HG02840 (cell line): Measurements from ENCODE around the gene NOVA1.

Experiments
- ATAC-seq: cut with Tn5 transposase; IDR thresholded peaks from one replicate; pipeline ENCODE4 v1.9.1; 2021; ENCODE audit warnings: mild to moderate bottlenecking, moderate library complexity, moderate number of reproducible peaks; ENCODE audit not compliant: unreplicated experiment, low FRiP score

The NOVA1 gene

DNA sequence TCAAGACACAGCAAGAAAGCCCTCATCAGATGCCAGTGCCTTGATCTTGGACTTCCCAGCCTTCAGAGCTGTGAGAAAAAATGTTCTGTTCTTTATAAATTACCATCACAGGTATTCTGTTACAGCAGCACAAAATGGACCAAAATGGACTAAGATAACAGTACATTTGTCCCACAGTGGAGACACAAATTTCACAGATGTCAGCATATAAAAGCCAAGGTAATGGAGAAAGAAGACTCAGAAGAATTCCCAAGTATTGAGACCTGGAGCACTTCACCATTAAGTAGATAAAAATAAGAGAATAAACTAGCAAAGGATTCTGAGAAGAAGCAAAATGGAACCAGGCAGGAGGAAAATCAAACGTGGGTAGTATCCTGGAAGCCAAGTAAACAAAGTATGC, 131.0 kb downstream of the NOVA1 start:
- ATAC-seq = no peak

DNA sequence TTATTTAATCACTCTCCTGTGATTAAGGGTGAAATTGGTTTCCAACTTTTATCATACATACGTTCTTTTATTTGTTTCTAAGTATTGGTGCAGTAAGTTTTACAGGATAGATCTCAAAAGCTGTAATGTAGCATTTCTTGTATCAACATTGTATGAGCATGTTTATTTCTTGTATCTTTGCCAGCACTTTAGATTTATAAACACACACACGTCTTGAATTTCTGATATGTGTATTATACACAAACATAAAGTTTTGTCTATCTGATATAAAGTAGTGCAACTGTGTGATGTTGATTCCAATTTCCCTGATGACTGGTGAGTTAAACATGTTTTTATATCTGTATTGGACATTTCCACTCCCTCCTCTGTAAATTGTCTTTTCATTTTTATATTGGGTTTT, 134.7 kb downstream of the NOVA1 start:
- no peak for ATAC-seq

DNA sequence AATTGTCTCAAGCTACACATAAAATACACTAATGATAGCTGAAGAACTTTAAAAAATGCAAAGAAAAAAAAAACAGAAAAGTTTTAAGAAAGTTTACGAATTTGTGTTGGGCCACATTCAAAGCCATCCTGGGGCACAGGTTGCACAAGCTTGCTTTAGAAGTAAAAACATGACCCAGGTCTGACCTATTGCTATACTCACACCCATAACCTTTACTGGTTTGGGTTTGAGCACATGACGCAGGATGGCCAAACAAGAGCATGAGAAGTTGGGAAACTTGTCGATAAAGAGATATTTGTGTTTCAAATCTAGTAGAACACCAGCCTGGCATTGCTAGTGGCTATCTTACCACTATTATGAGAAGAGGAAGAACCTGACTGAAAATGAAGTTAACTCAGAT, 143.7 kb downstream of the NOVA1 start:
- ATAC-seq = no peak

DNA sequence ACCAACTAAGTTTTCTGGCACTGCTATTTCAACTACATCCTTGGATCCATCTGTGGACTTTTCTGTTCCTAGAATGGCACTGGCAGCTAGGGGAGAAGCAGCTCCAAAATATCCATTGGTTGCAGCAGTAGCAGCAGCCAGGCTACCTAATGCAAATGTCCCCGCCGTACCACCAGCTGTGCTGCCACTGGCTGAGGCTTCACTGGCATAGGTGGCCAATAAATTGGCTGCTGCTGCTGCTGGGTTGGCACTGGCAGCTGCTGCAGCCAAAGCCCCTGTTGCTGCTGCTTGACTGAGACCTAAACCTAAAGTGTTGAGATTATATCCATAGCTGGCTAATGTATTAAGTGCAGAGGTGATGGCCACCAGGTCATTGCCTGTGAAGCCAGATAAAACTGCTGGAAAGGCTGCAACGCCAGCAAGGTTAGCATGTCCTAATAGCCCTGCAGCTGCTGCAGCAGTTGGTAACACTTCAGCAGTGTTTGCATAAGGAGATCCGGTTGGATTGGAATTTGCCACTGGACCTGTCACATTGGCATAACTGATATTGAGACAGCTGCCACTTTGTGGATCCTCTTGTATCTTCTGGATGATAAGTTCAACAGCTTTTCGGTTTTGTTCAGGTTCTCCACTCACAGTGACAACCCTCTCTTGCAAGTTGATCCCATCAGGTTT, 149.5 kb downstream of the NOVA1 start:
- no peak for ATAC-seq

DNA sequence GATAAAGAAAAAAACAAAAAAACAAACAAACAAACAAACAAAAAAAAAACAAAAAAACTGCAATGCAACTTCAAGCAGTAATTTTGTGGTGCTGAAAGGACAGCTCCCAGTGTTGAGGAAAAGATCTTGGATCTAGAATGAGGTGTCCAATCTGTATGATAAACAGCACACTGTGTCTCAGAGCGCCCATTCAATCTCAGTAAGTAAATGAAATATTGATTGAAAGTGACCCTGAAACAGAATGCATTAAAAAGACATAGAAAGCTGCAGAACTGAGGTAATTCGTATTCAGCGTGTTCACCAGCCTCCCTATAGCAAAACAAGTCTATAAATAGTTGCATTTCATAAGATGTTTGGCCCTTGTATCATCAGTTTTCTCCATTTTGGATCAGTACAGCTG, 153.0 kb downstream of the NOVA1 start:
- ATAC-seq = no peak

DNA sequence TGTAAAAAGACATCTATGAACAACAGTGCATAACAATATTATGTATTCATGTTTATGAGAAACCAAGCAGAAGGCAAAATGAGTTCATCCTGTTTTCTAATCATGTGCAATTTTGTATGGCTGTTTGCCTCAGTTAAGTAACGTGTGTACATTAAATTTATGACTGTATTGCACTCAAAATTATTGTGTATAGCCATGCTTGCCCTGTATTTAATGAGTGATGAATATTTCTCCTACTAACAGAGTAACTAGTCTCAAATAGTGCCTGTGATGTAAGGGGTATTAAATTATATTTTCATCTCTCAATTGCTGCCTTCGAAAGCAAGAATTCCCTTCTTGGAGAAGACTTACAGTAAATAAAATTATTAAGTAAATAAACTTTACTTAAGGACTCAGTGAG, 154.2 kb downstream of the NOVA1 start:
- ATAC-seq = no peak

DNA sequence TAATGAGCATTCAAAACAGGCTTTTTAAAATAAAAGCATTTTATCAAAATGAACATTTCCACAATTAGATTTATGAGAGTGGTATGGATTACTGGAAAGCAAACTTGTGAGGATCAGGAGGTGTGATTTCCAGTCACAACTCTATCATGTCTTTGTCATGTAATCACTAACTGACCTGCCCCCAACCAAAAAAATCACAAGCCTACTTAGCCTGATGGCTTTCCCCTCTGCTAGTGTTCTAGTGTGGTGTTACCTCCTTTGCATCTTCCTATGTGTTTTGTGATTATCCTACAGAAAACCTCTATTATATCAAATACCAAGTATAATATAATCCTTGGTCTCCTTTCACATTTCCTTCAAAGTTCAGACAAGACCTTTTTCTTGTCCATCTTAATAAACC, 168.6 kb downstream of the NOVA1 start:
- ATAC-seq = no peak

DNA sequence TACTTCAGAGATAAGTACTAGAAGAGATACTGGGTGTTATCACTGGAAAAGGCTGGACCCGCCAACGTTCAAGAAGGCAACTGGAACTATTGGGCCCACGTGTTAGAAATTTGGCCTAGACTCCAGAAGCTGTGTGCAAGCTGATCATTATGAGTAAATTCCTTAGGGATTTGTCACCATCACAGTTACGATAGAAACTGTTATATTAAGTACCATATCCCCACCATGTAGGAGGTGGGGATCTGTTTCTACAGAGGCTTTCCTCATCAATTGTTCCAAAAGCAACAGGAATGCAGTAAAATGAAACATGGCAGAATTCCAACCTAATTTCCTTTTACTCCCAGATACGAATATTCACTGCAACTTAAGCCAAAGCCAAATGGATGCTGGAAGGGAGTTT, 170.7 kb downstream of the NOVA1 start:
- no peak for ATAC-seq

DNA sequence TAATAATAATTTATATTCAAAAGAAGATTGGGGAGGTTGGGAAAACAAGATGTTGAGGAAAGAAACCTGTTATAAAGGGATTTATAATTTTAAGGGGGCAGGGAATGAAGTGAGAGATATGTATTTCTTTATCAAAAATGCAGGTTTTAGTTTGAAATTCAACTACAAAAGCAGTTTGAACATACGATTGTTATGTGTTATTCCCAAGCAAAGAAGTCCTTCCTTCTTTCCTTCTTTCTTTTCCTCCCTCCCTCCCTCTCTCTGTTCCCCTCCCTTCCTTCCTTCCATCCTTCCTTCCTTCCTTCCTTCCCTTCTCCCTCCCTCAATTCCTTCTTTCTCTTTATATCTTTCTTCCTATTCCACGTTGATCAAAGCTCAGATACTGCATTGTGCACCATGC, 173.3 kb downstream of the NOVA1 start:
- ATAC-seq = no peak

DNA sequence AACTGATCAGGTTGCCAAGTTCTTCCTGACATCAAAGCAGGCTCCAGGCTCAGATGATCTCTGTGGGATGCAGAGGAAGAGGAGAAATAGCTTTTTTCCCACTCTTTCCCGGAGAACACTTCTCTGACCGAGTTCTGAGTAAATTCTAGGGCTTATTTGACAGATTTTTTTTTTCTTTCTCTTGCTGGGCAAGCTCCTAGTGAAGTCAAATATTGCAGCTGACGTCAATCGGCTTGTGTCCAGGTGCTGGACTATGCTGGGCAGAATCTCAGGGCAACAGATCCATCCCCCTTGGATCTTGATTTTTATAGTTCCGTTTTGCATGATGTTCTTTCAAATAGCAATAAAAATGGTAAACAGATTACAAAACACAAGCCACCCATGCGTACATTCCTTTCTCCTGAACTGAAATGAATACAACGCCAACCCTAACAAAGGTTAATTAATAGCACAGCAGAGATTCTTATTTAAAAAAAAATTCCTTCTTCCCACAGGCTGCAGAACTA, 182.2 kb downstream of the NOVA1 start:
- ATAC-seq = no peak

DNA sequence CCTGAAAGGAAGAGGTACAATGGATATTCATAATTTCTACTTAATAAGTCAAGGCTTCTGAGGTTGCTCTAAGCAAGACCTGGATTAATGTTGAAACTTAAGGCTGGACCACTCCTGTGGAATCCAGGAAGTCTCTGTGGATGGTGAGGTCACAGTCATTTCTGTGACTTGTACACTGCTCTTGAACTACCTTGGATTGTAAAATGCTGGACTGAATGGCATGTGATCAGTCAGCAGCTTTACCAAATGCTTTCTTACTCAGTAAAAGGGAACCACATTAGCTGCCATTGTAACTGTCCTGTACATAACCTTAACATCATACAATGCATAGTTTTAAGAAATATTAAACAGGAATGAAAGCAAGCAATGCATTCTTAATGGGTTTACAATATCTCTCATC, 182.9 kb downstream of the NOVA1 start:
- ATAC-seq = no peak

DNA sequence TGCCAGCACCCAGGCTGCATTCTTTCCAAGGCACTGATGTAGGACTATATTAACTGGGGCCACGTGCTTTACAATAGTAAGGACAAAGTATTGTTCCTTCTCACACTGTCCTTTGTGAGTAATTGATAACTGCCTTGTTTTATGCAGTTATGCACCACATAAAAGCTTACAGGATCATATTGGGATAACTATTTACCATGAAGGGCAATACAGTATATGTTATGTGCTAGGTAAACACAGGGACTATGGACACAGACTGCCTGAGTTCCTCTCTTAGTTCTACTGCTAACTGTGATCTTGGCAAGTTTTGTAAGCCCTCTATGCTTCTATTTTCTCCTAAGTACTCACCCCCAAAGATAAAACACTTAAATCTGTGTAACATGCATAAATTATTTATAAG, 183.7 kb downstream of the NOVA1 start:
- ATAC-seq = no peak

DNA sequence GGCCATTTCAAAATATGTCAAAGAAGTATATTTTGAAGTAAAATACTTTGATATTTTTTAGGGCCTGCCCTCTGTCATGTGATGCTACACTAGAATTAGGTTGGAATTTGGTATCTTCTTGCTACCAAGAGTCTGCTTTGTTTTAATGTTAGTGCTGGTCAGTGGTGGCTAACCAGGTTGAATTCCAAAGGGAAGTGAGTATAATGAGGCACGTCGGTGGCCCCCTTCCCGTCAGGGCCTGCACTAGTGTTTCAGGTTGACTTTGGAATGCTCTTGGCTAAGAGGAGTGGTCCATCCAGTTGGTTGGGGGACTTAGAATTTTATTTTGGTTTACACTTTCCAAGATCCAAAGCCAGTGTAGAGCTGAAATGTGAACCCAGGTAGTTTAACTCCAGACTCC, 185.4 kb downstream of the NOVA1 start:
- ATAC-seq = no peak

DNA sequence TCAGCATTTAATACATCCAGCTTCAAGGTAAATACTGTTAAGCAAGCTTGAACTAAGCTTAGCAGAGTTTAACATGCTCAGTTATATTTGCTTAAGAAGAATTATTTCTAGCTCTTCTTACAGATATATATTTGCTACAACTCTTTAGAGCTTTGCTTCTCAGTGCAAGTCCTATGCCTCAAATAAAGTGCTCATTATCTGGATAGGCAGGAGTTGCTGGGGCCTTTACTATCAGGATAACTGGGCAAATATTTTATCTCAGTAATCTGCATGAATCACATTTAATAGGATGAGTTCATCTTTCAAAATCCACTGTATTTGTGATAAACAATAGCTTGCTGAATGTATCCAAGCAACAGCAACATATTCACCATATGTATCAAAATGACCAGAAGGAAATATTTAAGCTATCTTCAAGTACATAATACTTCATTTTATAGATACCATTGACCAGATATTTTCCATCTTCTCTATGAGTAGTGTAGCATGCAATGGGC, 187.6 kb downstream of the NOVA1 start:
- ATAC-seq = no peak

DNA sequence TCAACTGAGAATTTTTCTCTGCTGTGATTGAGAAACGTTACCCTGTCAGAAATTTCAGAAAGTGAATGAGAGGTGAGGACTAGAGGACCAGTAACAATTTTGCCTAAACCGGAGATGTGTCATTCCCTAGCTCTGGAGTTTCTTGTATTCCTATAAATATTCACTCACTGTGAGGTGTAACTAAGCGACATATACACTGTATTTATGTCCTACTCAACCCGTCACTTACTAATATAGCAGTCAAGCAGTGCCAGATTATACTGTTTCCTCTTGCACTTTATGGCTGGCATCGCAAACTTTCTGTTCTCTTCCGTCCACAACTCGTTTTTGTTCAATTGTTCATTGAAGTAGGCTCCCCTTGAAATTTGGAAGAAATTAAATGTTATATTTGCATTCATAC, 192.9 kb downstream of the NOVA1 start:
- no peak for ATAC-seq

DNA sequence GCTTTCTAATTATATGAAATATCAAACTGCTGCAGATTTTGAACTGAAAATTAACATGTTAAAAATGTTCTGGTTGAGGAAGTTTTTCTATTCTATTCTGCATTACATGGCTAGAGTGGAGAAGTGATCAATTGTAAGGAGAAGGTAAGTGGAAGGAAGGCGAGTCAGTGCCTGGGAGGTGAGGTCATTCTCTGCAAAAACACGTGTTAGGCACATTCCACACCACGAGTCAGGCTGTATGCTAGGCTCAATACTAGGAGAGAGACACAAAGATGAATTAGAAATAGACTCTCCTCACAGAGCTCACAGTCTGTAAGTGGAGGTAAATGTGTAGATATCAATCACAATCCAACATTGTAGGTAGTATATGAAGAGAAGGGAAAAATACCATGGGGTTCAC, 194.1 kb downstream of the NOVA1 start:
- no peak for ATAC-seq

DNA sequence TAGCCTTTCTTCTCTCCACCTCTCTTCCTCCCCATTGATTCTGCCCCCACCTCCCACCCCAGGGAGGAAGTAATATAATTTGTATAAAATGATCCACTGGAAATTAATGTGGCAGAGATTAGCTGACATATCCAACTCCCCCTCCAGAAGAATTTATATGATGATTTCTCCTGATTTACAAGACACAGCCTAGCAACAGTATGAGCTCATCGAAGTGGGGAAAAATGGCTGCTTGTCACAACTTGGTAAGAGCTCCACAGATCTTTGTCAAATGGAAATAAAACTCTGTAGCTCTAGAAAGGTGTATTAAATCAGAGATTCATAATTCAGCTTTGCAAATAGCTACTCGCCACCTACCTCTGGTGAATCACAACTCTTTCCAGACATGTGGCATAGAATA, 195.7 kb downstream of the NOVA1 start:
- ATAC-seq = no peak

DNA sequence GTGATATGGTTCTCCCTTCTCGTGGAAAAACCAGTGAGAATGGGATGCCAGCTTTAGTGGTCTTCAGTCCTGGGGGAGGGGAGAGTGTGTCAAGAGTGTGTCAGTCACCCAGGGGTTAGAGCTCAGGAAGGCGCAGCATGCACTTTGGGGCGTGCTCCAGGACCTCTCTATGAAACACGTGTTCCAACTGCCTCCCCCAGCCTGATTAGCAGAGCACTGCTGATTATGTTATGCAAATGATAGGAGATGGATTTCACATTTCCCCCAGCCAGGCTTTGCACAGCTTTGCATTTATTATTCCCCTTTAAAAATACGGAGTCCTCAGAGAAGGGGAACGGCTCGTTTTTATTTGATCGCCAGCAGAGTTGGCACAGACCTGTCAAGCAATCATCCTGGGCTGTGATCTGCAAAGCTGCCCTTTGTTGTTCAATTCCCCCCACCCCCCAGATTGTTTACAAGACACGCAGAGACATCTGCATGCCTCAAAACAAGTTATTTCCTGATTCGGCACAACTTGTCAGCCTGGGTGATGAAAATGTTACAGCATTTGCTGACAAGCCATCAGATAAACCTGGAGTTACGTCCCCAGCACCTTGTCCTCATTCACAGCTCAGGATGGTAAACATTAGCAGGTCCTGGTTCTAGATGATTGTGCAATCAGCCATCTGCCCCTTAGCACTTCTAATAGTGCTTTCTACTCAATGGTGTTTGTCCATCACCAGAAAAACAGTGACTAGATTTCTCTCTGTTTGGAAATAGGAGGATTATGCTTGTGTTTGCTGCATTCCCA, 196.5 kb downstream of the NOVA1 start:
- ATAC-seq = no peak

DNA sequence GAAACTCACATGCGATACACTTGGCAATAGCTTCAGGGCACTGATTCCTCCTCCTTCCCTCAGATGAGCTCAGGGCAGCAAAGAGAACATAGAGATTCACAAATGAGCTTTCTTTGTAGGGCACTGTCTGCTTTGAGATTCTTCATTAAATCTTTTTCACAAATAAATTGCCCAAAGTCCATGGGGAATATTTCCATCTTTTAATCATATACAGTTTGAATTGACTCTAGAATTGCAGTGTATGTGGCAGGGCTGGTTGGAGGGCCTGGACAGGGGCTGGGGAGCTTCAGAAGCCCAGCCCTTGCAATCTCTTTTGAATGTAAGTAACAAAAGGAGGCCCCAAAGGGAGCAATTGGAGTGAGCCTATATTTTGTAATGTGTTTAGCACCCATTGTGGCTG, 197.5 kb downstream of the NOVA1 start:
- ATAC-seq = no peak

DNA sequence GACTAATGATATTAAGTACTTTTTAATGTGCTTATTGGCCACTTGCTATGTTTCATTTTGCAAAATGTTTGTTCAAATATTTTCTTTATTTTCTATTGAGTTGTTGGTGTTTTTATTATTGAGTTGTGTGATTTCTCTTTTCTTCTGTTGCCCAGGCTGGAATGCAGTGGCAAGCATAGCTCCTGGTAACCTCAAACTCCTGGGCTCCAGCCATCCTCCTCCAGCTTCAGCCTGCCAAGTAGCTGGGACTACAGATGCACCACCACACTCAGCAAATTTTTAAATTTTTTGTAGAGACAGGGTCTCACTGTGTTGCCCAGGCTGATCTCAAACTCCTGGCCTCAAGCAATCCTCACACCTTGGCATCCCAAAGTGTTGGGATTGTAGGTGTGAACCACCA, 199.2 kb downstream of the NOVA1 start:
- ATAC-seq = no peak
